ENCODE measurements around the gene OR5K2. TPM values are rescaled to one million over a fixed set of nuclear protein-coding genes. Genes with fewer than 3 reads are reported as not detected.

OR5K2 gene
- total RNA-seq, 1 donor from 2014 or later = not detected

Other genes starting within 250 kb of the OR5K2 start
- gene OR5H6, start 233.4 kb upstream of the OR5K2 start, total RNA-seq = not detected
- gene OR5H2, start 215.2 kb upstream of the OR5K2 start, total RNA-seq = not detected
- not detected for gene OR5K4, start 143.8 kb upstream of the OR5K2 start, total RNA-seq
- not detected for gene OR5K3, start 107.0 kb upstream of the OR5K2 start, total RNA-seq
- gene OR5K1, start 34.5 kb upstream of the OR5K2 start, total RNA-seq = not detected
- gene CLDND1, start 25.2 kb downstream of the OR5K2 start, total RNA-seq = 80.8 TPM
- gene GPR15, start 34.3 kb downstream of the OR5K2 start, total RNA-seq = not detected
- 10.3 TPM for gene CPOX, start 95.9 kb downstream of the OR5K2 start, total RNA-seq

Measured in cardiac septum (tissue), 1 donor.